Glutamatergic neuron (in vitro differentiated cells): ENCODE measurements around the gene FOS. TPM values are rescaled to one million over a fixed set of nuclear protein-coding genes. Genes with fewer than 3 reads are reported as not detected.

Experiments
- DNase-seq: peaks from one replicate; pipeline ENCODE4 v3.0.0; 2022
- H3K27ac Mint-ChIP-seq: one replicate; pipeline ENCODE4 v1.8.0; 2020; ENCODE audit warnings: mild to moderate bottlenecking, mixed read lengths, inconsistent platforms; ENCODE audit not compliant: unreplicated experiment
- H3K27me3 Mint-ChIP-seq: one replicate; pipeline ENCODE4 v1.8.0; 2020; ENCODE audit warnings: mild to moderate bottlenecking, moderate library complexity, mixed read lengths, inconsistent platforms; ENCODE audit not compliant: unreplicated experiment
- H3K36me3 Mint-ChIP-seq: one replicate; pipeline ENCODE4 v1.8.0; 2020; ENCODE audit warnings: mild to moderate bottlenecking, mixed read lengths, inconsistent platforms; ENCODE audit not compliant: unreplicated experiment
- H3K4me1 Mint-ChIP-seq: one replicate; pipeline ENCODE4 v1.8.0; 2020; ENCODE audit warnings: mild to moderate bottlenecking, low read depth, mixed read lengths, inconsistent platforms; ENCODE audit not compliant: unreplicated experiment
- H3K4me3 Mint-ChIP-seq: one replicate; pipeline ENCODE4 v1.8.0; 2020; ENCODE audit warnings: mild to moderate bottlenecking, mixed read lengths, inconsistent platforms; ENCODE audit not compliant: unreplicated experiment
- H3K9me3 Mint-ChIP-seq: one replicate; pipeline ENCODE4 v1.8.0; 2020; ENCODE audit warnings: mild to moderate bottlenecking, moderate library complexity, mixed read lengths, inconsistent platforms; ENCODE audit not compliant: unreplicated experiment
- CTCF ChIP-seq: fragments of 200-600 bp; sonication (generic); IDR thresholded peaks from one replicate; pipeline ENCODE4 v1.5.0; 2021; ENCODE audit not compliant: partially characterized antibody, unreplicated experiment
- total RNA-seq: library from RNA; stranded (reverse); fragmentation: NEBNext Ultra II Directional; extraction: Animal tissue kit (Norgen Biotek cat#: 25700); gene quantifications from one replicate; pipeline ENCODE4 v1.2.1, GENCODE V29; 2021; ENCODE audit not compliant: unreplicated experiment

FOS gene
- total RNA-seq, 1 donor from 2014 or later = 2.9 TPM

DNA sequence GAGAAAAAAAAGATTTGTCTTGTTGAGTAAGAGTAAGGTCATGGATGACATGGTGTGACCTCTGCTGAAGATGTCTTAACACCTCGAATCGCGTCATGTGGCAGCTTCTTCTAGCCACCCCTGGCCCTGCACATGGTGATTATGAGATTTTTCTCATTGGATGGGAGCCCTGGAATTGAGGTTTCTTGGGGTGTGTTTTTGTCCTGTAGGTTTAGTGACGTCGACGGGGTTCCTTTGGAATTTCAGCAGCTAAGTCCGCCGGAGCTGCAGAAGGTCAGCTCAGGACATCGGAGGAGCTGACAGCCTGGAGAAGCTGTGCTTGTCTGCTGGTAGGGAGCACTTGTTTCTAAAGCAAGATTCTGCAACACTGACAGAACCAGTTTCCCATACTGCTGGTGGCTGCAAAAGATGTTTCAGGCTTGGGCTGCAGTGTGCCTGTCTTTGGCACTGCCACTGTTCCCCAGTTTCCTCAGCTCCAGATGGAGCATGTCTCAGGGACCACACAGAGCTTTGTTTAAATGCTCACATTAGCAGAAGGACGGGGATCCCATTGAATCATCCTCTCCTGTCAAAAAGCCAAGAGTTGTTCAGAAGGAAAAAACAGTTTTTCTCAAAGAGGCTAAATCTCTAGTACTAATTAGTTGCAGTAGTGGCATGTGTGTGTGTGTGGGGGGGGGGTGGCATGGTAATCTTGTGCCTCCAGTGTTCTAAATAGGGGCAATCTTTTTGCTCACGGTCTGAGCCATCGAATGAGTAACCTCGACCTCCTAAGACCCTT is 5.2 kb upstream of the FOS start:
- H3K9me3 Mint-ChIP-seq = peaks cover 2% of the 10 kb centered on the region
- H3K36me3 Mint-ChIP-seq = peaks cover 4% of the 10 kb centered on the region
- H3K4me3 Mint-ChIP-seq = no peak overlapping the region
- TF ChIP-seq CTCF = no peak
- DNase-seq = no peak
- H3K27me3 Mint-ChIP-seq = peaks cover 11% of the 10 kb centered on the region
- H3K4me1 Mint-ChIP-seq = no peaks in the 10 kb centered on the region
- no peak overlapping the region for H3K27ac Mint-ChIP-seq

DNA sequence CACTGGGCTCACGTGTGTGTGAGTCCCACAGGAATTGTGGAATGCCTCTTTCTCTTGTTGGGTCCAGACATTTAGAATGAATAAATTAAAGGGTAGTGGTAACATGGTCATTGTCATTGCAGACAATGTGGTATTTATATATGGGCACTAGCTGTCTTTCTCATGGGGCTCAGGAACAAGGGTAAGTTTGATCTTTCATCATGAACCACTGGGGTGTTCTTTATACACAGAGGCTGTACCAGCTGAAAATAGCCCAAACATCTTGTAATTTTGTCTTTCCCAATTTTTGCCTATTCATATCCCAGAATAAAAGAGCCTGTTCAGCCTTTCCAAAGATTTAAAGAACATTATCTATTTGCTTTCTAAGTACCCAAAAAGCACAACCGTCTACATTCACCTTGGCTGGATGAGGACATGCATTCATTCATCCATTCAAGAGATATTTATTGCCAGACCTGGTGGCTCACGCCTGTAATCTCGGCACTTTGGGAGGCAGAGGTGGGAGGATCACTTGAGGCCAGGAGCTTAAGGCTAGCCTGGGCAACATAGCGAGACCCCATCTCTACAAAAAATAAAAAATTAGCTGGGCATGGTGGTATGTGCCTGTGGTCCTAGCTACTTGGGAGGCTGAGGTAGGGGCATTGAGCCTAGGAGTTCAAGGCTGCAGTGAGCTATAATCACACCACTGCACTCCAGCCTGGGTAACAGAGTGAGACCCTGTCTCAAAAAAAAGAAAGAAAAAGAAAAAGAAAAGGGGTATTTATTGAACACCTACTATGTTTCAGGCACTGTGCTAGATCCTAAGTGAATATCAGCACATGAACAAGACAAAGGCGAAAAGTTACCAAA is 4.4 kb upstream of the FOS start:
- H3K4me1 Mint-ChIP-seq = no peaks in the 10 kb centered on the region
- H3K9me3 Mint-ChIP-seq = peaks cover 2% of the 10 kb centered on the region
- peaks cover 4% of the 10 kb centered on the region for H3K36me3 Mint-ChIP-seq
- no peak for TF ChIP-seq CTCF
- DNase-seq = no peak
- H3K4me3 Mint-ChIP-seq = no peak overlapping the region
- no peak overlapping the region for H3K27ac Mint-ChIP-seq
- peaks cover 14% of the 10 kb centered on the region for H3K27me3 Mint-ChIP-seq

GRCh38 chr14:75274899-75275569 is 3.6 kb upstream of the FOS start:
- H3K9me3 Mint-ChIP-seq = peaks cover 2% of the 10 kb centered on the region
- no peak overlapping the region for H3K4me3 Mint-ChIP-seq
- H3K36me3 Mint-ChIP-seq = peaks cover 4% of the 10 kb centered on the region
- TF ChIP-seq CTCF = no peak
- H3K4me1 Mint-ChIP-seq = no peaks in the 10 kb centered on the region
- DNase-seq = no peak
- peaks cover 16% of the 10 kb centered on the region for H3K27me3 Mint-ChIP-seq
- no peak overlapping the region for H3K27ac Mint-ChIP-seq

GRCh38 chr14:75275598-75275997 is 3.0 kb upstream of the FOS start:
- H3K27ac Mint-ChIP-seq = no peak overlapping the region
- no peak for DNase-seq
- H3K9me3 Mint-ChIP-seq = peaks cover 4% of the 10 kb centered on the region
- H3K27me3 Mint-ChIP-seq = peaks cover 16% of the 10 kb centered on the region
- no peaks in the 10 kb centered on the region for H3K4me1 Mint-ChIP-seq
- no peak for TF ChIP-seq CTCF
- peaks cover 4% of the 10 kb centered on the region for H3K36me3 Mint-ChIP-seq
- no peak overlapping the region for H3K4me3 Mint-ChIP-seq
